ENCODE results near the gene GUCY1B1.

Gene GUCY1B1

DNA sequence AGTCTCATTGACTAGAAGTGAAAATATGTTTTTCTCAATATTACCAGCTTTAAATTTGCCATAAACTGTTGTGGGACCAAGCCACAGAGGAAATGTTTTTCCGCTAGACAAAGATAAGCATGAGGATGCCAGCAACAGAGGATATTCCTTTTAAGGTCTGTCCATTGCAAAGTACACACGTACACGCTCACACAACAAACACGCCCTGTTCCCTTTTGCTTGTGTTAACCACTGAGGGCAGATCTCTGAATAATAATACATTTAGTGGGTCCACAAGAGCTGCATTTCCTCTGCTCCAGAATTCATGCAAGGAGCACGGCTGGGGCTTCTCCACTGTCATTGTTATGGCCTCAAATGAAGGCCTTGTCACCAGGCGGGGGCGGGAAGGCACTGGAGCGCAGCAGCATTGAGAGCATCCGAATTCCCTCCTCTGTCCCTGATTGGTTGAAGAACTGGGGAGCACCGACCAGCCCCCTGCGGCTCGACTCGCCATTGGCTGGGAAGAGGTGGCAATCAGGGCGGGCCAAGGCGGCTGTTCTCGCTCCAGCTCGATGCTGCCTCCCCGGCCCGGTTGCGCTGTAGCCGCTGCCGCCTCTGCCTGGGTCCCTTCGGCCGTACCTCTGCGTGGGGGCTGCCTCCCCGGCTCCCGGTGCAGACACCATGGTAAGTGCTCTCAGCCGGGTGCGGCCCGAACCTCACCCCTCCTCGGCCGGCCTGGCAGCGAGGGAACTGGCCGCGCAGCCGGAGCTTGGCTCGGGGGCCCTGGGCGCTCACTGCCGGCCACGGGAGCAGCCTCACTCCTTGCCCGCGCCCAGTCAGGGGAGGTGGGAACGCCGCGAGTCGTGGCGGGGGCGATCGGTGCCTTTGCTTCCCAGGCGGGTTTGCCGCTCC lies at the start of gene GUCY1B1:
GUCY1B1 (plus strand) TSS at position 541 of the 891 bp plus-strand sequence; CDS start at position 661, 120 bp downstream.
- DNase-seq (ENCODE audit: low read depth): peak; percentile 12

DNA sequence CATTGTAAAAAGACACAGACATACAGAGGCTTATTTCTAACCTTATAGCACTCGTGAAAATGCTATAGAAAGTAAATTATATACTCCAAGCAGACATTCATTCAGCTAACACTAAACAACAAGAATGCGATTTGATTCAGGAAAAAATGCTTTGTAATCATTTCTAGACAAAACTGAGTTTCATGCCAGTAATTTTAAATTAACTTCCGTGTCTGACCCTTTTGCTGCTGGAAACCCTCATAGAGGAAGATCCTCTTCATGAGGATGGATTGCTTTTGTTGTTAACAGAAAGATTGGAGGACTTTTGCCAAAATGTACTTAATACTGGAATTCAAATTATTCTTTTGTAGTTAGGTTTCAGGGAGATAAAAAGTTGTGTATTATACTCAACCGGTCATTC lies 48.9 kb upstream of the GUCY1B1 start:
- no peak for DNase-seq (ENCODE audit: low read depth)

DNA sequence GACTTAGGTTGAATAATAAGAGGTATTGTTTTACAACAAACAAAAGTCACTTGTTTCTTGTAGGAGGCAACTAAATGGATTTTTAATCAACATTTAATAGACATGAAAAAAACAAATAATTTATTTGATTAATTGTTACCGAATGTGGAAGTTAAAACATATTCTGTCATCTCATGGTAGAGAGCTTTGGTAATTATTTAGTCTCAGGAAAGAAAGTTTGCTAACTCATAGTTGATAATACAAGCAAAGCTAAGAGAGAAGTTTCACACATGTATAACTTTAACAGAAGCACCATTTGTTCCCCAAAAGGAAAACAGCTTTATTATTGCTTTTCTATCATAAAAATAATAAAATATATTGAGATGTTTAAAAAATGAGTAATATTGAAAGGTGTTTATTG lies 47.3 kb upstream of the GUCY1B1 start:
- DNase-seq (ENCODE audit: low read depth): no peak

DNA sequence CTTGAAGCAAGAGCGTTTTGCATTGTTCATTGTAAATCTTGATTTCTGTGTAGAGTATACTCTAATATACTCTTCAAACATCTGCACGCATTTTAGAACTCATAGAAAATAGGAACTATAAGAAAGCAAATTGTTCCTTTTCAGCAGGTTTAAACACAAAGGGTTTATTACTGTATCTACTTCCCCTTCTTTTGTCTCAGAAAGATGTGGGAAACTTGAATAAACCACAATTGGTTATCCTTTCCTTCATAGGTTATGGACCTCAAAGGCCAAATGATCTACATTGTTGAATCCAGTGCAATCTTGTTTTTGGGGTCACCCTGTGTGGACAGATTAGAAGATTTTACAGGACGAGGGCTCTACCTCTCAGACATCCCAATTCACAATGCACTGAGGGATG lies 46.0 kb upstream of the GUCY1B1 start:
- DNase-seq (ENCODE audit: low read depth): no peak

DNA sequence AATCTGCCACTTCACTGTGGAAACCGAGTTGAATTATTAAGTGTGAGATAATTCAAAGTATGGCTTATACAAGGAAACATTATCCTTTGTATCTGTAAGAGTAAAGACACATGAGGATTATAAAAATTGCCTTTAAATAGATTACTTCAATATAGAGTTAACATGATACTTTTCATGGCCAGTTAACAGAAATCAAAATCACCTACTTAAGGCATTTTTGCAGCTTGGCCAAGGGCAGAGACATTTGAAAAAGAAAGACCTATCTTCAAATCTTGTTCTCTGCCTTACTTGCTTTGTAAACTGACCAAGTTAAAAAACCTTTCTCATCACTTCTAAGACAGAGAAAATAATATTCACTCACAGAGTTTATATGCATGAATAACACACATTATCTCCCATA lies 44.9 kb upstream of the GUCY1B1 start:
- DNase-seq (ENCODE audit: low read depth): no peak

DNA sequence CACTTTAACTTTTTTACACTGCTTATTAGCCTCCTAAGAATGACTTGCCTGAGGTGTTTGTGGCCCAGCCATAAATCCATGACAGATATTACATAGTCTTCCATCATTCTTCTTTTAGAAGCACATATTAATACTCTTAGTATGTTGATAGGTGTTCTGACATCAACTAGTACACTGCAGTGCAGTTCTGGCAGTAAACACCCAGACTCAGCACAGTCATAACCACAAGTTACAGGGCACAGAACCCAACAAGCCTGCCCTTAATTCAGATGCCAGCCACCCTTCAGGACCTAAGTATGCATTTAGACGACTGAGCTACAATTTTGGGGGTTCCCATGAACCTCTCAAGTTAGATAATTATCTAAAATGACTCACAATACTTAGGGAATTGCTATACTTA lies 36.5 kb upstream of the GUCY1B1 start:
- DNase-seq (ENCODE audit: low read depth): no peak

DNA sequence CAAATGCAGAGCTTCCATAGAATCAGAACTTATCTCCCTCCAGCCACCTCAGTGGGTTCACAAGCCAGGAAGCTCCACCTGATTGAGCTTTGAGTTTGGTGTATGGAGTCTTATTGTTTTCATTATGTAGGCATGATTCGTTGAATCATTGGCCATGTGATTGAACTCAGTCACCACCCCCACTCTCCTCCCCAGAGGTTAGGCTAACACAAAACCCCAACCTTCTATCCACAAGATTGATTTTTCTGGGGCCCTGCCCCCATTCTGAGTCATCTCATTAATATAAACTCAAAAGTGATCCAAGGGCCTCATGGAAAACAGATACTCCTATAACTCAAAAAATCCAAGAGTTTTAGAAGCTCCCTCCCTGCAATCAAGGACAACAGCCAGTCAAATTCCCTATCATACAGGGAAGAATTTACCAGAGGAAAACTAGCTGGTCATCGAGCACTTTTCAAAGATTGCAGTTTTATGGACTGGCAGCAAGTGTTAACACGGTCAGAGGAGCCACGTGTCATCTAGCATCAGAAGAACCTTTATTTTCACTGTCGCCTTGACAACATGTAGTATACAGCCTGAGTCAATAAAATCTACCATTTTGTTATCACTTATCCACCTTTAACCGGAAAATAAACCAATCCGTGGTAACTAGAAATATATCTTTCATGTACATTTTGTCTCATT lies 35.9 kb upstream of the GUCY1B1 start:
- DNase-seq (ENCODE audit: low read depth): no peak

DNA sequence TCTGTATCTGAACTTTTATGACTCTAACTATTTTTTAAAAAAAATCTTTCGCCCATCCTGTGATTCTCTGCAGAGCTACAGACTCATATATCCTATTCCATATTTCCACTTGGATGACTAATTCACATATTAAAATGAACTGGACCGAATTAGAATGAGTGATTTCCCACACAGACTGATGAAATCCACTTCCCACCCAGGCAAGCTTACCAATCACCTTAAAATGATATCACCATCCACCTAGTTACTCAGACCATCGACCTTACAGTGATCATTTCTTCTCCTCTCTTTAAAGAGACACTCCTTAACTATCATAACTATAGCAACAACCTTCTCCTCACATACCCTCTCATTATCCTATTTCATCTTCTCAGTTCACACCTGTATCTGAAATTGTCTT lies 34.1 kb upstream of the GUCY1B1 start:
- DNase-seq (ENCODE audit: low read depth): no peak

DNA sequence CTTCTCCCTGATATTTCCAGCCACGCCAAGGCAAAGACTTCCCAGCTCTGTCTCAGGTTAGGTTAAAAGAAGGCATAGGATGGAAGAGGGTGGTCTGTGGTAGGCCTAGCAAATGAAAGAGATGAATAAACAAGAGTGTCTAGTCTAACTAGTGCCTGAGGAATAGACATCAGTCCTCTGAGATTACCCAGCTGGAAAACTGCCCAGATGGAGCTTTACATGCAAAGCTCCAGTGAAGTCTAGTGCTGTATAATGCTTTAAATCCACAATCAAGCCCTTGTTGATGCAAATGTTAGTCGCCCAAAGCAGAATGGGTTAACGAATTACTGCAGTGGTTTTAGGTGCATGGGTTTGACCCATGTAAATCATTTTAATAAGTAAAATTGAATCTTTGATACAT lies 24.8 kb upstream of the GUCY1B1 start:
- no peak for DNase-seq (ENCODE audit: low read depth)

DNA sequence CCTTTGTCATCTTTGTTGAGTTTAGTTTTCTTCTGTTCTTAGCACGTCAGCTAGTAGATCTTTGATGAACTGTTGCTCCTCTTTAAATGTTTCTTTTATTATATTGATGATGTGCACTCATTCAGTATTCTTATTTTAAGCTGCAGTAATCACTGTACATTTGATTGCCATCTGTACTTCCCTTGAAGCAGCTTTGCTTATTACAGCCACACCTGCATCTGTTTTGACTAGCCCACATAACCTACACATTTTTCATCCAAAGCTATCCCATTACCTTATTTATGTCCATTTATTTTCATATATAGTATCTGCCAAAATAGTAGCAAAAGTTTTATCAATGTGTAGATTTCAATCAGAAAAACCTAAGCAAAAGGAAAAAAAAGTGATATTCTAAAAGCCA lies 23.9 kb upstream of the GUCY1B1 start:
- no peak for DNase-seq (ENCODE audit: low read depth)

DNA sequence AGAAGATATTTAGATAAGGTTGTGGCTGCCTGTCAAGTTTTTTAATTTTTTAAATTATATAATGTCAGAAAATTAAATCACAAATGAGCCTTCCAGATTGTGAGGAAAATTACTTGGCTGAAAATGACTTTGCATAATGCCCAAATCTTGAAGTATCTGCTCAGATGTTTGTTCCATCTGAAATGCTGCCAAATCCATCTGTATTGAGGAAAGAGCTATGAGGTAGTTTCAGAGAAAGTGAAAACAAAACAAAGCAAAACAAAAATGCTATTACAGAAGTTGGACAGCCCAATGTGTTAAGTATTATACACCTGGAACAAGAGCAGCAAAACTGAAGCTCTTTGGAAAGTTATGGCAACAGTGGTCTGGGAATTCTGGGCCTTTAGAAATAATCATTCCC lies 23.3 kb upstream of the GUCY1B1 start:
- DNase-seq (ENCODE audit: low read depth): no peak

DNA sequence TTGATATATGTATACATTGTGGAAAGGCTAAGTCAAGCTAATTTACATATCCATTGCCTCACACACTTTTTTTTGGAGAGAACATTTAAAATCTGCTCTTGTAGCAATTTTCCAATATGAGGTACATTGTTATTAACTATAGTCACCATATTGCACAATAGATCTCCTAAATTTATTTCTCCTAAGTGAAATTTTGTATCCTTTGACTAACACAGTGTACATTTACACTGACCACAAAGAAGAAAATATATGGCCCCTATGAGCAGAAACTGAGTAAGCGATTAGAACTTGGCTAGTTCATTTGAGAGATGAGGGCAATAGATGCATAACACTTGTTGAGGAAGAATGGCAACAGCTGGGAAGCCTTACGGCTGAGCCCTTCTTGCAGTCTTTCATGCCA lies 20.3 kb upstream of the GUCY1B1 start:
- no peak for DNase-seq (ENCODE audit: low read depth)

DNA sequence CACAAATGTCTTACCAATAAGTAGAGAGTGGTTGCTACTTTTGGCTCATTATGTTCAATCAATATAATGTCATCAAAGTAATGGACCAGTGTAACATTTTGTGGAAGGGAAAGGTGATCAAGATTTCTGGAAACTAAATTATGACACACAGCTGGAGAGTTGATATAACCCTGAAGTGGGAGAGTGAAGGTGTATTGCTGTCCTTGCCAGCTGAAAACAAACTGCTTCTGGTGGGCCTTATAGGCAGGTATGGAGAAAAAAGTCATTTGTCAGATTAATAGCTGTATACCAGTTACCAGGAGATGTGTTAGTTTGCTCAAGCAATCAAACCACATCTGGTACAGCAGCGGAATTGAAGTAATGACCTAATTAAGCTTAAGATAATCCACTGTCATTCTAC lies 17.3 kb upstream of the GUCY1B1 start:
- no peak for DNase-seq (ENCODE audit: low read depth)

DNA sequence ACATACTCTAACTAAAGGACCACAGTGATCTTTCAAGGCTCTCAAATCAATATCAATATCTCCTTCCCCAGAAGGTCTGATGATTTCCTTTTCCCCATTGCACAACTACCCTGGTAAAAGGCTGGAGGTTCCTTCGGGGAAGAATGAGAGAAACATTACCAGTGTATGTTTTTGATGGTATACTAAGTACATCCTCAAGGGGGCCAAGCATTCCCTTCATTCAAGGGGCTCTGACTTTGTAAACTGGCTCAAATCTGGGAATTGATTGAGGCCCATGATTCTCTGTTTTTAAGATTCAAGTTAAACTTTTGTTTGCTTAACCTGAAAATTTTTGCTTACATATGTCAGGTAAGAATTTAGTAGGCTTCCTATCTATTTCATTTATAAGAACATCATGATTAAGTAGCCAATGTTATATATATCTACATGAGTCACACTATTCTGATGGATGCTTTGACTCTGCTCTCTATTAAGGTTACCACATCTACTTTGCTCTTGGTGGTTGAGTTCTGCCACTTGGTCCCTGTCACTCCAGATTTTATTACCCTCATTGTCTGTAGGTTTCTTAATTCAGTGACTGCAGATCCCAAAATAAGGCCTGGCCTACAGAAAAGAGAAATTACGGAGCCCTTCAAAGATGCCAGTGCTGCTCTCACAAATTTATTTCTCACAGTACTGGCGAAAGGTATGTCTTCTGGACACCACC lies 16.4 kb upstream of the GUCY1B1 start:
- DNase-seq (ENCODE audit: low read depth): no peak

DNA sequence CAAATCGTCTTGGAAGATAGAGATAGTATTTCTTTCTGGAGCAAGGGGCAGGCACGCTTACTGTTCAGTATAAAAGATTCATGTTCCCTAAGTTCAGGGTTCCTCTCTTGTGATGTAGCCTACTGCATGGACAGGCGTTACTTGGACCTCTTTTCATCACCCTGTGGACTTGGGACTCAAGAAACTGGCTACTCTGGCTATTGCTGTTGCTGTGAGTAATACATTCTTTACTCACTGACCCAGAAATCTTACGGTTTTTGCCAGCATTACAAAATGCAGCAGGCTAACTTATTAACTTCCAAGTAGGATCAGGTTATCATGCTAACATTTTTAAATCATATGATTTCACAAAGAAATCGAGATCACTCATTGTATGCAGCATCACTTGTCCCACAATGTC lies 12.8 kb upstream of the GUCY1B1 start:
- DNase-seq (ENCODE audit: low read depth): no peak

DNA sequence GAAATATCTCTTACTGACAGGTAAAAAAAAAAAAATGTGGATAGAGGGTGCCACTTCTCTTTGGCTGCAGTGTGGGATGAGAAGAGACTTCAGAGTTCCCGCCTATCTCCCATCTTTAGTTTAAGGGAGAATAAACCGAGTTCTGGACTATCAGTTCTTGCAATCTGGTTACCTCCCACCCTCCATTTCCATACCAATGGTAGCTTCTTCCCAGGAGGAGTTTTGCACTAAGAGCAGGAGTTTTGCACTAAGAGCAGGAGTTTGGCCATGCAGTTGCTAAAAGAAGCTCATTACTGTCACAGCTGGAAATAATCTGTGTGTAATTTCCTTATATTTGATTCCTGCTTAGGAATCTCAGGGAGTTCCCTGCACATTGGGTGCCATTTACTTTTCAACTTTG lies 10.8 kb upstream of the GUCY1B1 start:
- no peak for DNase-seq (ENCODE audit: low read depth)

DNA sequence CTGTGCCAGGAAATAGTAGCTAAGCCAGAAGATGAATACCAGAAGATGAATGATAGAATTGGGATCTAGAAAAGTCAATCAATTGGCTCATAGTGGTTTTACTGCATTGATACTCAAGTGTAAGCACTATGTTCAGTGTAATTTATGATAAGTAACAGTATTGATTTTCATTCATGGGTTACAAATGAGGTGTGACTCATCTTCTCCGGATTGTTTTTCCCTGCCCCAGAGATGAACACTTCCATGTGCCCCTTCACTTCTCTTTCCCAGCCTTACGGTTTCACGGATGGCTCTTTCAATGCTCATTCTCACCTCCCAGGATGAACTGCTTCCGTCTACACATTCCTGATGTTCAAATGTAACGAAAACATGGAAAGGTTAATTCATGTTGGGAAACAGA lies 9.8 kb upstream of the GUCY1B1 start:
- no peak for DNase-seq (ENCODE audit: low read depth)

DNA sequence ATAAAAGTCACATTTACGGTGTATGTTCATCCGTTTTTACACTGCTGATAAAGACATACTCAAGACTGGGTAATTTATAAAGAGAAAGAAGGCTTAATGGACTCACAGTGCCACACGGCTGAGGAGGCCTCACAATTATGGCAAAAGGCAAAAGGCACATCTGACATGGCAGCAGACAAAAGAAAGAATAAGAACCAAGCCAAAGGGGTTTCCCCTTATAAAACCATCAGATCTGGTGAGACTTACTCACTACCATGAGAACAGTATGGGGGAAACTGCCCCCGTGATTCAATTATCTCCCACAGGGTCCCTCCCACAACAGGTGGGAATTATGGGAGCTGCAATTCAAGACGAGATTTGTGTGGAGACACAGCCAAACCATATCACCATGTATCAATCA lies 7.3 kb upstream of the GUCY1B1 start:
- no peak for DNase-seq (ENCODE audit: low read depth)

DNA sequence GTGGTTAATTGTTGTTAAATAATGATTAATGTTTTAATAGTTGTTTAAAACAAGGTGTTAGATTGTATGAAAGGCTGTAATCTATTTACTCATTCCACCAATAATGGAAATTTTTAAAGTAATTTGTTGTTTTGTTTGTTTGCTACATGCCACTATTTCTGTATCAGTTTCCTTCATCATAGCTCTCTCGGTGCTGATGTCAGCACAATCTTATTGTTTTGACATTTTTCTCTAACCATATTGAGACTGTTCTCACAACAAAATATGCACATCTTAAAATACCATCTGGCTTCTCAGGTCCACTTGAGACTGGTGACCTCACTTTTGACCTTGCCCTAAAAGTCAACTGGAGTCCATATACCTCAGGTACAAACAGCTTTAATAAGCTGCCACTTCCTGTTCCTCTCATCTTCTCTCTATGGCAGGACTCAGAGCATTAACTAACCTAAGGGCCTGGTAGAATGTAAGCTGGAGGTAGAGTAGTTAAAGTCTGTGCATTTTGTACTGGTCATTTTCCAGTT lies 1.0 kb upstream of the GUCY1B1 start:
- DNase-seq (ENCODE audit: low read depth): no peak

DNA sequence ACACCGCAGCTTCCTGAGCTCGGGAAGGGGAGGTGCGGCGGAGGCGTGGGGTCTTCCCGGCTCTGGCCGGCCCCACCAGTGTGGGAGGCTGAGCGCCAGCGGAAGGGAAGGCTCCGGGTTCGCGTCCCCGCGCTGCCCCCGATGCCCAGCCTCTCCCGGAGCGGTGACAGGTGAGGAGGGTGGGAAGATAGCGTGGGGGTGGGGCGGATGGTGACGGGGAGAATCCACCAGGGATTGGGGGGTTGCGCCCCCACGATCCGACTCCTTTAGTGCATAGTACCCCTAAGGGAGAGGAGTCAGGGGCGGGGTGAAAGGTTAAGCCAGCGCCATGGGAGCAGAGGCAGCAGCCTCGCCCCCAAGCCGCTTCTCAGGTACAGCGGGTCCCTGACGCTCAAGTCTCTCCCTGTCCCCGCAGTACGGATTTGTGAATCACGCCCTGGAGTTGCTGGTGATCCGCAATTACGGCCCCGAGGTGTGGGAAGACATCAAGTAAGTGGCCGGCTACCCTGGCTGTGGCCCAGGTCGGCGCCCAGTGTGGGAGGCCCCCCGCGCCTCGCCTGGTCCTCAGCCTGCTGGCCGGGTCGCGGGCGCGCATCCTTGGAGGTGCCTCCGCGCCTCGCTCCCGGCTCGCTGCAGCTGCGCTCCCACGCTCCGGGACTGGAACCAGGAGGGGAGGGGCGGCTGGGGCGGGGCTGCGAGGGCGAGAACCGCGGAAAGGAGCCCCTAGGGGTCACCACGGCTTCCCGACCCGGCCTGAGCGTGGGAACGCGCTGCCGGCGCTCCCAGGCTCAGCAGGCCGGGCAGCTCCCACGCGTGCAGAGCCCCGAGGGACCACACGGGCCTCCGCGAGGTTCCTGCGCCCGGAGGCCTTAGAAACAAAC lies 791 bp downstream of the GUCY1B1 start:
- no peak for DNase-seq (ENCODE audit: low read depth)

DNA sequence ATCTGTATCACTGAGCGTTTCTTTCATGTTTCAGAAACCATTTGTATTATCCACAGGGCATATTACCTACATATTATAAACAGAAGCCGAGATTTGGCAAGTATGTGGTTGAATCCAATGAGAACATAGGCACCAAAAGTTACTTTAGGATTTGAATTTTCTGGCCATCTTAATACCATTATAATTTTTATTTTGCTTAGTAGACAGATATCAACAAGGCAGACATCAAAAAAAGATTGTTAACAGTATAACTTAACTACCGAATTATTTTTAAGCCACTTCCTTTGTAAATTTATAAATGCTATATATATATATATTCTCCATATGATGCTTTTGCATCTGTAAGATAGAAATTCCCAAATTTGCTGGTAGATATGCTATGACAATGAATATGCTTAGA lies 2.2 kb downstream of the GUCY1B1 start:
- no peak for DNase-seq (ENCODE audit: low read depth)

DNA sequence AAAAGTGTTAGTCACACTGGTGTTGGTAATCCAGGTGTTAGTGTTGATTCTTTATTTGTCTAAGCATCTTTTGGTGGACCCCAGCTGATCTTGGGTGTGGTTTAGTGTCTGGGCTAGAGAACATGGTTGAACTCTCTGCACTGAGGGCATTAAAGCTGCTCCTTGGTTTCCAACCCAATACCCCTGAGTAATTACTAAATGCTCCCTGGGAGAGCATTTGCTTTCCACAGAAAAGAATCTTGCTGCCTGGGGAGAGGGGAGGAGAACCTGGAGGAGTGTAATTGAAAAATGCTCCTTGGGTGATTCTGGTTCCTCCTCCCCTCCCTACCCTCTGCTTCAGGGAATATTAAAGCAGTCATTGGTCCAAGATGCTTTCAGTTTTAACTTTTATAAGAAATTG lies 3.1 kb downstream of the GUCY1B1 start:
- no peak for DNase-seq (ENCODE audit: low read depth)

All from activated T-helper 9 cell treated with anti-CD3 and anti-CD28 coated beads, Interleukin-2, amount 50 U/mL, for 16 hours (primary cell).